GM23248 (cell line): ENCODE data around the gene ASH1L. TPM values are rescaled to one million over a fixed set of nuclear protein-coding genes. Genes with fewer than 3 reads are reported as not detected.
"Not testable (repeated sequence)": the region's sequence is repeated elsewhere in the genome, so short reads cannot be mapped to it uniquely, and the experiment has no call there.

Experiments used
- DNase-seq: peaks from one replicate; pipeline ENCODE4 v3.0.0-alpha.2; 2015
- H2AFZ ChIP-seq: fragments of 200-600 bp; sonication (generic); 2 replicates; pipeline ENCODE4 v1.6.1; 2016; ENCODE audit warnings: antibody characterized with exemption
- H3F3A ChIP-seq: fragments of 200-600 bp; sonication (generic); 2 replicates; pipeline ENCODE4 v1.6.1; 2016; ENCODE audit warnings: mild to moderate bottlenecking, antibody characterized with exemption, mixed run types; ENCODE audit not compliant: insufficient read depth
- H3K27ac ChIP-seq: fragments of 200-600 bp; sonication (generic); 2 replicates; pipeline ENCODE4 v1.5.1; 2016; ENCODE audit warnings: mild to moderate bottlenecking
- H3K27me3 ChIP-seq: fragments of 200-600 bp; sonication (generic); replicated peaks from 2 replicates; pipeline ENCODE4 v1.6.1; 2016; ENCODE audit warnings: mild to moderate bottlenecking; ENCODE audit not compliant: insufficient read depth
- H3K36me3 ChIP-seq: fragments of 200-600 bp; sonication (generic); 2 replicates; pipeline ENCODE4 v1.6.1; 2016; ENCODE audit warnings: low read depth, mild to moderate bottlenecking
- H3K4me1 ChIP-seq: fragments of 200-600 bp; sonication (generic); 2 replicates; pipeline ENCODE4 v1.6.1; 2016; ENCODE audit warnings: mild to moderate bottlenecking; ENCODE audit not compliant: insufficient read depth
- H3K4me2 ChIP-seq: fragments of 200-600 bp; sonication (generic); one replicate; pipeline ENCODE4 v1.6.1; 2016; ENCODE audit warnings: mild to moderate bottlenecking; ENCODE audit not compliant: unreplicated experiment
- H3K4me3 ChIP-seq: fragments of 200-600 bp; sonication (generic); 2 replicates; pipeline ENCODE4 v1.5.1; 2016; ENCODE audit warnings: mild to moderate bottlenecking
- H3K79me2 ChIP-seq: fragments of 200-600 bp; sonication (generic); 2 replicates; pipeline ENCODE4 v1.6.1; 2016; ENCODE audit warnings: mild to moderate bottlenecking; ENCODE audit not compliant: insufficient read depth
- H3K9ac ChIP-seq: fragments of 200-600 bp; sonication (generic); 2 replicates; pipeline ENCODE4 v1.6.1; 2016; ENCODE audit warnings: mild to moderate bottlenecking
- H3K9me2 ChIP-seq: fragments of 200-600 bp; sonication (generic); 2 replicates; pipeline ENCODE4 v1.6.1; 2016; ENCODE audit warnings: mixed run types, mild to moderate bottlenecking, moderate library complexity; ENCODE audit not compliant: insufficient read depth
- H3K9me3 ChIP-seq: fragments of 200-600 bp; sonication (generic); one replicate; pipeline ENCODE4 v1.6.1; 2017; ENCODE audit warnings: low read depth
- H4K20me1 ChIP-seq: fragments of 200-600 bp; sonication (generic); 2 replicates; pipeline ENCODE4 v1.6.0; 2016; ENCODE audit not compliant: insufficient read depth
- EZH2 ChIP-seq: fragments of 200-600 bp; sonication (generic); IDR thresholded peaks from 2 replicates; pipeline ENCODE4 v1.6.1; 2018; ENCODE audit warnings: antibody characterized with exemption, mild to moderate bottlenecking; ENCODE audit not compliant: insufficient read depth, poor library complexity, severe bottlenecking
- EZH2phosphoT487 ChIP-seq: fragments of 200-600 bp; sonication (generic); IDR thresholded peaks from 2 replicates; pipeline ENCODE4 v1.6.1; 2018; ENCODE audit warnings: antibody characterized with exemption, moderate library complexity, mild to moderate bottlenecking, low read depth; ENCODE audit not compliant: insufficient read depth
- WGBS, 2 experiments: methylation state at CpG; one replicate each; pipeline ENCODE4 v1.1.6; 2015 to 2017; ENCODE audit warnings: low lambda C conversion rate in 2 of 2, low coverage in 1 of 2; ENCODE audit errors: missing lambda C conversion rate in 2 of 2; 5-methylcytosine and 5-hydroxymethylcytosine counted together
- in situ Hi-C: fragments of 300-500 bp; cut with MboI; formaldehyde crosslinking; loops from 2 replicates; pipeline ENCODE4 v1.15.0; 2020
- polyA plus RNA-seq: library from polyadenylated mRNA; unstranded; fragments of >200 nt; fragmentation: Nextera tagmentation; extraction: Ambion mirVana; gene quantifications from 2 replicates; pipeline ENCODE4 v1.2.1, GENCODE V29; 2016
- total RNA-seq: library from RNA; depleted of rRNA; stranded (reverse); fragments of >200 nt; shearing (Covaris generic); gene quantifications from 2 replicates; pipeline ENCODE4 v1.2.3, GENCODE V29; 2014

ASH1L gene
- total and polyA plus RNA-seq, 2 experiments from 2014 or later, result 15.2 to 18.2 TPM

DNA sequence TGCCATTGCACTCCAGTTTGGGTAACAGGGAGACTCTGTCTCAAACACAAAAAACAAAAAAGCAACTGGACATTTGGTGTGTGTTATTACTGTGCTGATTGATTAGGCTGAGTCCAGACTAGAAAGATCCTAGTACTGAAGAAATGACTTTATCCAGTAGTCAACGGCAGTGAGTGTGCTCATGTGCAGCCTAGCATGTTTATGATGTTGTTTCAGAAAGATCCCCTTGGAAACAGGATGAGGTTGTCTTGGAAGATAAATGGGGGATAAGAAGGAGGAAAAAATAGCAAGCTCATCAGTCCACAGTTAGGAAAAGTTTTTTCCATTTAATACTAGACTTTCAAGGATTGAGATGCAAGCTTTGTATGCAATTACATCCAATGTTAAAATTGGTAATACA is 227.6 kb downstream of the ASH1L start:
- H3K4me1 ChIP-seq, result no peaks in the 10 kb centered on the region
- H3K9me3 ChIP-seq, result no peaks in the 10 kb centered on the region
- no peaks in the 10 kb centered on the region for H3K9me2 ChIP-seq
- no peaks in the 10 kb centered on the region for H4K20me1 ChIP-seq
- H2AFZ ChIP-seq, result no peak overlapping the region
- no peak overlapping the region for H3K9ac ChIP-seq
- H3K79me2 ChIP-seq, result no peaks in the 10 kb centered on the region
- H3K27ac ChIP-seq, result no peak overlapping the region
- H3K27me3 ChIP-seq, result no peaks in the 10 kb centered on the region
- in situ Hi-C loops, result no loop called here
- peaks cover 6% of the 10 kb centered on the region; the same call in 1 of the 2 replicates for H3F3A ChIP-seq
- no peak for TF ChIP-seq EZH2phosphoT487
- peak; percentile 23 for DNase-seq
- WGBS, 2 experiments, result 19 to 29% methylated on average over 1 of the region's 1 CpG
- no peak overlapping the region for H3K4me2 ChIP-seq
- no peak overlapping the region for H3K4me3 ChIP-seq
- H3K36me3 ChIP-seq, result peaks cover 28% of the 10 kb centered on the region

DNA sequence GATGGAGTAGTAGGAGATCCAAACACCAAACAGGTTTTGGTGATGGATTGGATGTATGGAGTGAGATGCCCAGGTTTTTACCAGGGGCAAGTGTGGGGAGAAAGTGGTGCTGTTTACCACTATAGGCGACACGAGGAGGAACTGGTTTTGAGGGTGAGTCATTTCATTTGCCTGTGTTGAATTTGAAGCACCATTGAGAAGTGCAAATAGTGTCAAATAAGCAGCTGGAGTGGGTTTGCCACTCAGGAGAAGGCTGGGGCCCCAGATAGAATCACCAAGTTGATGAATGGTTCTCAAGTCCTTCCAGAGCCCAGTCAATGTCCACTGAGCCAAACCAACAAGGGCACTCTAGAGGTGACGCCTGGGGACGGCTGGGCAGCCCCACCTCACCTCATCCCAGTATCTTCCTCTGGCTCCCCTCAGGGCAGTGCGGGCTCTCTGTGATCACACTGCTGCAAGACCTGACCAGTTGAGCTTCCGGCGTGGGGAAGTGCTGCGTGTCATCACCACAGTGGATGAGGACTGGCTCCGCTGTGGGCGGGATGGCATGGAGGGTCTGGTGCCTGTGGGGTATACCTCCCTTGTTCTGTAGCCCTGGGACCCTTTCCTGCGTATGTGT is 232.5 kb downstream of the ASH1L start:
- H3K27me3 ChIP-seq, result no peaks in the 10 kb centered on the region
- no peaks in the 10 kb centered on the region; the same call in 1 of the 2 replicates for H3F3A ChIP-seq
- WGBS, 2 experiments, result 90 to 95% methylated on average over 11 of the region's 11 CpGs
- no peak overlapping the region for H3K4me3 ChIP-seq
- H3K79me2 ChIP-seq, result peaks cover 34% of the 10 kb centered on the region
- H3K36me3 ChIP-seq, result peaks cover 10% of the 10 kb centered on the region
- no peaks in the 10 kb centered on the region for H3K9me2 ChIP-seq
- H3K4me2 ChIP-seq, result no peak overlapping the region
- no peak overlapping the region for H2AFZ ChIP-seq
- in situ Hi-C loops, result no loop called here
- H3K9ac ChIP-seq, result no peak overlapping the region
- no peaks in the 10 kb centered on the region for H4K20me1 ChIP-seq
- no peaks in the 10 kb centered on the region for H3K4me1 ChIP-seq
- no peak for TF ChIP-seq EZH2phosphoT487
- no peak for TF ChIP-seq EZH2
- no peak overlapping the region for H3K27ac ChIP-seq
- DNase-seq, result no peak
- H3K9me3 ChIP-seq, result no peaks in the 10 kb centered on the region

DNA sequence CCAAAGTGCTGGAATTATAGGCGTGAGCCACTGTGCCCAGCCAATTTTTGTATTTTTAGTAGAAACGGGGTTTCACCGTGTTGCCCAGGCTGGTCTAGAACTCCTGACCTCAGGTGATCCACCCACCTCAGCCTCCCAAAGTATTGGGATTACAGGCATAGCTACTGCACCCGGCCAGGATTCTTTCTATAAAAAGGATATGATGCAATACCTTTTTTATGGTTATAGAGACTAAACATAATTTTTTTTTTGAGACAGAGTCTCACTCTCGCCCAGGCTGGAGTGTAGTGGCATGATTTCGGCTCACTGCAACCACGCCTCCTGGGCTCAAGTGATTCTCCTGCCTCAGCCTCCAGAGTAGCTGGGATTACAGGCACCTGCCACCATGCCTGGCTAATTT is 233.7 kb downstream of the ASH1L start:
- H3K79me2 ChIP-seq, result peaks cover 41% of the 10 kb centered on the region
- 78 to 79% methylated on average over 7 of the region's 7 CpGs for WGBS, 2 experiments
- H2AFZ ChIP-seq, H3K9me2 ChIP-seq, H3F3A ChIP-seq, DNase-seq, H3K4me3 ChIP-seq, H3K4me1 ChIP-seq, H3K9me3 ChIP-seq, H3K36me3 ChIP-seq, H3K4me2 ChIP-seq, H3K27me3 ChIP-seq, in situ Hi-C loops, H4K20me1 ChIP-seq, H3K9ac ChIP-seq, H3K27ac ChIP-seq: not testable (repeated sequence)

DNA sequence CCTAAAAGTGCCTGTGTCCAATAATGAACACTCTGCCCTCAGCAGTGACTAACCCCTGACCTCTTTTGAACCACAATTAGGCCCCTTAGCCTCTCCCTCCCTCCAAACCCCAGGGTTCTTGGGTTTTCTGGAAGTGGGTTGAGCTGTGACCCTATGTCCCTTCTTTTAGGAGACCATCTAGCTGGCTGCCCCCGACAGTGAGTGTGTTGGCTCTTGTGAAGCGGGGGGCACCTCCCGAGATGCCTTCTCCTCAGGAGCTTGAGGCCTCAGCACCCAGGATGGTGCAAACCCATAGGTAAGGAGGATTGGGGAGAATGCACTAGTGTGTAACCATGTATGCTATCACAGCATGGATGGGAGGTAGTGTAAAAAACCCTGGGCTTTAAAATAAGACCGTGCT is 234.6 kb downstream of the ASH1L start:
- H3K9me2 ChIP-seq, result no peaks in the 10 kb centered on the region
- no peak overlapping the region for H3K27ac ChIP-seq
- H3K9me3 ChIP-seq, result no peaks in the 10 kb centered on the region
- no peaks in the 10 kb centered on the region for H3K4me1 ChIP-seq
- no peak overlapping the region for H2AFZ ChIP-seq
- H3K9ac ChIP-seq, result no peak overlapping the region
- H3K27me3 ChIP-seq, result no peaks in the 10 kb centered on the region
- in situ Hi-C loops, result no loop called here
- no peak for TF ChIP-seq EZH2phosphoT487
- TF ChIP-seq EZH2, result no peak
- no peaks in the 10 kb centered on the region for H4K20me1 ChIP-seq
- H3K4me3 ChIP-seq, result no peak overlapping the region
- no peaks in the 10 kb centered on the region for H3F3A ChIP-seq
- WGBS, 2 experiments, result 70 to 71% methylated on average over 4 of the region's 4 CpGs
- peaks cover 10% of the 10 kb centered on the region for H3K36me3 ChIP-seq
- H3K4me2 ChIP-seq, result no peak overlapping the region
- H3K79me2 ChIP-seq, result peaks cover 41% of the 10 kb centered on the region
- DNase-seq, result no peak

DNA sequence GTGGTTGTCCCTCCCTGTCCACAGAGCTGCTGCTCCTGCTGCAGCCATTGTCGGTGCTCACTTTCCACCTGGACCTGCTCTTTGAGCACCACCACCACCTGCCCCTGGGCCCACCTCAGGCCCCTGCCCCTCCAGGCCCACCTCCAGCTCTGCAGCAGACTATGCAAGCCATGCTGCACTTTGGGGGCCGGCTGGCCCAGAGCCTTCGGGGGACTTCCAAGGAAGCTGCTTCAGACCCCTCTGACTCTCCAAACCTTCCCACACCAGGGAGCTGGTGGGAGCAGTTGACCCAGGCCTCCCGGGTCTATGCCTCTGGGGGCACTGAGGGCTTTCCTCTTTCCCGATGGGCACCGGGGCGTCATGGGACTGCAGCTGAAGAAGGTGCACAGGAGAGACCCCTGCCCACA is 236.0 kb downstream of the ASH1L start:
- Histone ChIP-seq H3F3A (peaks cover 4% of the 10 kb centered on the region), H3K36me3 (peaks cover 10% of the 10 kb centered on the region), H3K4me2 (no peak overlapping the region), H3K9ac (no peak overlapping the region), H3K27ac (no peak overlapping the region), H3K4me1 (peaks cover 7% of the 10 kb centered on the region), H4K20me1 (no peaks in the 10 kb centered on the region), H3K9me2 (no peaks in the 10 kb centered on the region), H3K79me2 (peaks cover 44% of the 10 kb centered on the region), H3K4me3 (no peak overlapping the region), H2AFZ (no peak overlapping the region), H3K27me3 (no peaks in the 10 kb centered on the region), H3K9me3 (no peaks in the 10 kb centered on the region)
- TF ChIP-seq EZH2 (no peak), EZH2phosphoT487 (no peak)
- in situ Hi-C loops, result no loop called here
- 87 to 88% methylated on average over 5 to 7 of the region's 7 CpGs for WGBS, 2 experiments
- DNase-seq, result no peak
